DOHH2 (cell line): ENCODE data around the gene ZNRF2.

Source experiments
- EZH2phosphoT487 ChIP-seq: fragments of 200-600 bp; sonication (generic); IDR thresholded peaks from 2 replicates; pipeline ENCODE4 v1.6.1; 2017; ENCODE audit warnings: borderline replicate concordance, mild to moderate bottlenecking, antibody characterized with exemption, low read length, moderate library complexity, mixed read lengths
- TF ChIP-seq, protein P1 (sequence below): fragments of 200-600 bp; sonication (generic); IDR thresholded peaks from one replicate; pipeline ENCODE4 v1.5.1; 2014; ENCODE audit warnings: antibody characterized with exemption, mild to moderate bottlenecking, low read depth, low read length; ENCODE audit not compliant: poor library complexity, severe bottlenecking

DNA sequence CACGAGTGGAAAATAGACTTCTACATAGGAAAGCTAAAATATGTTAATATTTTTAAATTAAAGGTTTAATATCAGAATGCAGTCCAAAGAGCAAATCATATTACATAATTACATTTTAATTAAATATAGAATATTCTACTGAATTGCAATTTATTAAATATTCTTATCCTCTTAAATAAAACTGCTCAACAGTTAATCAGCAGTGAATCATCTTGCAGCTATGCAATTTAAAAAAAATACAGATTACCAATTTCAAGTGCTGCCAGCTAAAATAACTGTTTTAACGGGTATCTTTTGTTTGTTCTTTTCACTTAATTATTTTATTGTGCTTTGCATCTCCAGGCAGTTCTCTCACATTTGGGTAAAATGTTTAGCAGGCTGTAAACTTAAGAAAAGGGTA is 82.2 kb downstream of the ZNRF2 start:
- TF ChIP-seq, protein P1, sequence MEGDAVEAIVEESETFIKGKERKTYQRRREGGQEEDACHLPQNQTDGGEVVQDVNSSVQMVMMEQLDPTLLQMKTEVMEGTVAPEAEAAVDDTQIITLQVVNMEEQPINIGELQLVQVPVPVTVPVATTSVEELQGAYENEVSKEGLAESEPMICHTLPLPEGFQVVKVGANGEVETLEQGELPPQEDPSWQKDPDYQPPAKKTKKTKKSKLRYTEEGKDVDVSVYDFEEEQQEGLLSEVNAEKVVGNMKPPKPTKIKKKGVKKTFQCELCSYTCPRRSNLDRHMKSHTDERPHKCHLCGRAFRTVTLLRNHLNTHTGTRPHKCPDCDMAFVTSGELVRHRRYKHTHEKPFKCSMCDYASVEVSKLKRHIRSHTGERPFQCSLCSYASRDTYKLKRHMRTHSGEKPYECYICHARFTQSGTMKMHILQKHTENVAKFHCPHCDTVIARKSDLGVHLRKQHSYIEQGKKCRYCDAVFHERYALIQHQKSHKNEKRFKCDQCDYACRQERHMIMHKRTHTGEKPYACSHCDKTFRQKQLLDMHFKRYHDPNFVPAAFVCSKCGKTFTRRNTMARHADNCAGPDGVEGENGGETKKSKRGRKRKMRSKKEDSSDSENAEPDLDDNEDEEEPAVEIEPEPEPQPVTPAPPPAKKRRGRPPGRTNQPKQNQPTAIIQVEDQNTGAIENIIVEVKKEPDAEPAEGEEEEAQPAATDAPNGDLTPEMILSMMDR: no peak
- no peak for TF ChIP-seq EZH2phosphoT487
